MM.1S (cell line): Measurements from ENCODE around the gene TMEM225B.
A peak's percentile ranks its signal among the peaks of the same experiment; 100 is the strongest.

Experiments used
- DNase-seq: peaks from one replicate; pipeline ENCODE4 v3.0.0-alpha.2; 2015
- H2AFZ ChIP-seq: fragments of 300-600 bp; sonication (generic); 2 replicates; pipeline ENCODE4 v1.6.0; 2016; ENCODE audit warnings: antibody characterized with exemption, low read length
- H3F3A ChIP-seq: fragments of 300-600 bp; sonication (generic); 2 replicates; pipeline ENCODE4 v1.6.1; 2016; ENCODE audit warnings: mild to moderate bottlenecking, antibody characterized with exemption, low read length, moderate library complexity, mixed read lengths; ENCODE audit not compliant: insufficient read depth
- H3K27ac ChIP-seq: fragments of 300-600 bp; sonication (generic); 2 replicates; pipeline ENCODE4 v1.5.1; 2016; ENCODE audit warnings: mild to moderate bottlenecking, low read length
- H3K27me3 ChIP-seq: fragments of 300-600 bp; sonication (generic); replicated peaks from 2 replicates; pipeline ENCODE4 v1.6.0; 2016; ENCODE audit warnings: low read length; ENCODE audit not compliant: insufficient read depth
- H3K36me3 ChIP-seq: fragments of 300-600 bp; sonication (generic); replicated peaks from 2 replicates; pipeline ENCODE4 v1.6.1; 2016; ENCODE audit warnings: mild to moderate bottlenecking, low read length, mixed read lengths; ENCODE audit not compliant: insufficient read depth
- H3K4me1 ChIP-seq: fragments of 300-600 bp; sonication (generic); 2 replicates; pipeline ENCODE4 v1.6.1; 2016; ENCODE audit warnings: low read length, mixed read lengths
- H3K4me2 ChIP-seq: fragments of 300-600 bp; sonication (generic); 2 replicates; pipeline ENCODE4 v1.6.0; 2016; ENCODE audit warnings: low read depth, low read length
- H3K4me3 ChIP-seq: fragments of 300-600 bp; sonication (generic); 2 replicates; pipeline ENCODE4 v1.5.1; 2016; ENCODE audit warnings: low read length, mixed read lengths
- H3K79me2 ChIP-seq: fragments of 300-600 bp; sonication (generic); 2 replicates; pipeline ENCODE4 v1.6.1; 2016; ENCODE audit warnings: mixed run types, low read length, mixed read lengths
- H3K9ac ChIP-seq: fragments of 300-600 bp; sonication (generic); 2 replicates; pipeline ENCODE4 v1.6.1; 2016; ENCODE audit warnings: low read length, mixed read lengths
- H3K9me2 ChIP-seq: fragments of 300-600 bp; sonication (generic); replicated peaks from 2 replicates; pipeline ENCODE4 v1.6.1; 2016; ENCODE audit warnings: mild to moderate bottlenecking, low read length, mixed read lengths; ENCODE audit not compliant: insufficient read depth
- H3K9me3 ChIP-seq: fragments of 300-600 bp; sonication (generic); replicated peaks from 2 replicates; pipeline ENCODE4 v1.6.1; 2016; ENCODE audit warnings: mild to moderate bottlenecking, low read length, mixed read lengths; ENCODE audit not compliant: insufficient read depth
- H4K20me1 ChIP-seq: fragments of 300-600 bp; sonication (generic); 2 replicates; pipeline ENCODE4 v1.6.1; 2016; ENCODE audit warnings: mild to moderate bottlenecking, low read length, moderate library complexity, mixed read lengths; ENCODE audit not compliant: insufficient read depth
- CTCF ChIP-seq: fragments of 300-600 bp; sonication (generic); IDR thresholded peaks from 2 replicates; pipeline ENCODE4 v1.5.1; 2016; ENCODE audit warnings: antibody characterized with exemption, low read length, mixed read lengths
- EZH2 ChIP-seq: fragments of 300-600 bp; sonication (generic); optimal IDR thresholded peaks from 2 replicates; pipeline ENCODE3; 2017; ENCODE audit warnings: low read depth, mild to moderate bottlenecking, antibody characterized with exemption, low read length, mixed read lengths
- EZH2phosphoT487 ChIP-seq: fragments of 300-600 bp; sonication (generic); IDR thresholded peaks from 2 replicates; pipeline ENCODE4 v1.6.1; 2018; ENCODE audit warnings: antibody characterized with exemption, low read length

The TMEM225B gene

GRCh38 chr7:99615989-99616358 is 17.9 kb downstream of the TMEM225B start:
- H3K4me3 ChIP-seq, result peak overlapping the region; percentile 100
- no peaks in the 10 kb centered on the region for H3K9me2 ChIP-seq
- H3K9me3 ChIP-seq, result no peaks in the 10 kb centered on the region
- peaks cover 3% of the 10 kb centered on the region; the same call in 1 of the 2 replicates for H3K36me3 ChIP-seq
- no peak overlapping the region for H3K27ac ChIP-seq
- peak overlapping the region; percentile 97; the same call in 1 of the 2 replicates for H3K9ac ChIP-seq
- no peak for DNase-seq
- no peaks in the 10 kb centered on the region for H4K20me1 ChIP-seq
- H2AFZ ChIP-seq, result peak overlapping the region; percentile 99
- H3K4me2 ChIP-seq, result peak overlapping the region; percentile 87
- no peaks in the 10 kb centered on the region for H3F3A ChIP-seq
- H3K27me3 ChIP-seq, result no peaks in the 10 kb centered on the region
- peaks cover 42% of the 10 kb centered on the region for H3K79me2 ChIP-seq
- no peak for TF ChIP-seq EZH2
- H3K4me1 ChIP-seq, result peaks cover 9% of the 10 kb centered on the region

- peak; percentile 95 for DNase-seq
- Histone ChIP-seq H4K20me1 (no peaks in the 10 kb centered on the region), H3K27ac (peak within 1 kb of the TSS; percentile 46; the same call in 1 of the 2 replicates), H3K27me3 (no peaks in the 10 kb centered on the region), H3K9me3 (no peaks in the 10 kb centered on the region), H3K9ac (peak within 1 kb of the TSS; percentile 97), H3K9me2 (no peaks in the 10 kb centered on the region), H3K36me3 (peaks cover 3% of the 10 kb centered on the region; the same call in 1 of the 2 replicates), H2AFZ (peak within 1 kb of the TSS; percentile 99), H3F3A (no peaks in the 10 kb centered on the region), H3K4me2 (peak within 1 kb of the TSS; percentile 87), H3K79me2 (peaks cover 42% of the 10 kb centered on the region), H3K4me3 (peak within 1 kb of the TSS; percentile 100), H3K4me1 (peaks cover 9% of the 10 kb centered on the region)
- TF ChIP-seq EZH2phosphoT487, result no peak
- no peak for TF ChIP-seq EZH2
- TF ChIP-seq CTCF, result peak; percentile 59
Measured at GRCh38 chr7:99616359-99617191, 18.5 kb downstream of the TMEM225B start, which contains the start of gene ZSCAN25. ZSCAN25 (plus strand) TSS chr7:99616946; CDS start chr7:99619607, 2,661 bp downstream.

GRCh38 chr7:99617192-99617781 is 19.2 kb downstream of the TMEM225B start:
- Histone ChIP-seq H2AFZ (peak overlapping the region; percentile 99), H4K20me1 (no peaks in the 10 kb centered on the region), H3K4me3 (peak overlapping the region; percentile 100), H3K9ac (peak overlapping the region; percentile 97), H3K27me3 (no peaks in the 10 kb centered on the region), H3F3A (no peaks in the 10 kb centered on the region), H3K9me3 (no peaks in the 10 kb centered on the region), H3K9me2 (no peaks in the 10 kb centered on the region), H3K4me2 (peak overlapping the region; percentile 87), H3K4me1 (peaks cover 9% of the 10 kb centered on the region), H3K79me2 (peaks cover 42% of the 10 kb centered on the region), H3K36me3 (peaks cover 6% of the 10 kb centered on the region; the same call in 1 of the 2 replicates), H3K27ac (peak overlapping the region; percentile 46; the same call in 1 of the 2 replicates)
- TF ChIP-seq EZH2, result no peak
- TF ChIP-seq CTCF, result no peak
- TF ChIP-seq EZH2phosphoT487, result no peak
- no peak for DNase-seq
